ENCODE results near the gene PARM1.

Gene PARM1

GRCh38 chr4:74932832-74933561, at the start of gene PARM1:
PARM1 (plus strand) TSS chr4:74933116; CDS start chr4:74933328, 212 bp downstream.
- DNase-seq (ENCODE audit: low read depth in 2 of 2): peak; percentile 14 to 47

DNA sequence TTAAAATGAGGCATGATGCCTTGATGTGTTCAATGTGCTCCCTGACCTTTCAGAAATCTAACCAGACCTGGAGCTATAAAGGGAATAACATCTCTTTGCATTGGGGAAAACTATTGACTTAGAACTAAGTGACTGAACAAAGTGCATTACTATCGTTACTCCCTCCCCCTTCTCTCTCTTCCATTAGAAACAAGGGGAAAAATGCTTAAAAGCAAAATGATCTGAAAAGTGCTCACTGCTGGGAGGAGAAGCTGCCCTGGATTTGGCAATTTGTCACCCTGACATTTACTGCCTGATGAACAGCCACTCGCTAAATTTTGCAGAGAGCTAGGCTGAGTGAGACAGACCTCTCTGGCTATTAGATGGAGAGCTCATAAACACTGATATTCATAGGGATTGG, 48.6 kb upstream of the PARM1 start:
- DNase-seq (ENCODE audit: low read depth in 2 of 2): no peak

- no peak for DNase-seq (ENCODE audit: low read depth in 2 of 2)
Measured at GRCh38 chr4:74886484-74886883, 46.4 kb upstream of the PARM1 start.

DNA sequence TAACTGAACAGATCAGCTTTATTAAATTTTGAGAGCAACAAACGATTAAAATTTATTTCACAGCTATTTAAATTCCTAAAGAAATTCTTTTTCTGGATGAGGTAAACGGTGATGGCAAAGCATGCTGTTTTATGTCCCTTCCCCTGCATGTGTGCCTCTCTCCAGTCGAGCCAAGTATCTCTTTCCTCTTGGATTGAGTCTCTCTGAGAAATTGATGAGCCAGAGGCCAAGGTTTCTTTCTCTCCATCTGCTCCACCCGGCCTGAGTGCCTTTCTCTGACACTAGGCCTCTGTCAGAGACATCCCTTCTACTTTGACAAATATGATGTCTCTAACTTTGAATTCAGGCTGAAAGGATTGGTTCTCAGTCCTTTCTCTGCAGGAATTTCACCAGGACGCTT, 42.6 kb upstream of the PARM1 start:
- no peak for DNase-seq (ENCODE audit: low read depth in 2 of 2)

DNA sequence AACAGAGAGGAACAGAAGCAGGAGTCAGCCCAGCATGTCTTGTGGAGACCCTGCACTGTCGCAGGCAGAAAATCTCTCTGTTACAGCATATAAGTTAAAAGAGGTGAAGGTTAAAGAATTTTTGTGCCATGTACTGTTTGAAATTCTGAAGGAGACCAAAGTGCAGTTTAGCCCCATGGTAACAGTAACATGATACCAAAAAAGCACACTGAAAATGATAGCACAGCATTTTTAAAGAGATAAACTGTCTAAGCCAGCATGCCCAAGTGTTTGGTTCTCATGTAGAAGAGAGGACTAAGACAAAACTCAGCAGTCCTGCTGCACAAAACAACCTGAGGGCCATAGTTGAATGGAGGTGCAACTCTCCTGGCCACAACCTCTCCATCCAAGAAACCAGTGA, 41.9 kb upstream of the PARM1 start:
- DNase-seq (ENCODE audit: low read depth in 2 of 2): no peak

- DNase-seq (ENCODE audit: low read depth in 2 of 2): no peak
Measured at GRCh38 chr4:74893171-74893570, 39.7 kb upstream of the PARM1 start.

DNA sequence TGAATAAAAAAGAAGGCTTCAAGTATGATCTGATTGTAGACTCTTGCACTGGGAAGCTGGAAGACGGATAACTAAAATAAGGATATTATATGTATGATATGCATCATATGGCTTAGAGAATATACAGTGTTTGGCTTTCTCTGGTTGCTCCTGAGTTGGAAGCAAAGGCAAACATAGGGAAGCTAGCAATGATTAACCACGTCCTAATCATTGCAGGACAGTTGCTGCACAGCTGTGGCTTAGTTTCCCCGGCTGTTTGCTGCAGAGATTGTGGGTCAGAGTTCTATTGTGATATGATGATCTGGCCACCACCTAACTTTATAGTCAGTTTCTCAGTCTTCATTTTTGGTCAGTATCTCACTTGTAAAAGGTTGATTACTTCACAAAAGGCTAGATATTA, 36.3 kb upstream of the PARM1 start:
- DNase-seq (ENCODE audit: low read depth in 2 of 2): no peak

DNA sequence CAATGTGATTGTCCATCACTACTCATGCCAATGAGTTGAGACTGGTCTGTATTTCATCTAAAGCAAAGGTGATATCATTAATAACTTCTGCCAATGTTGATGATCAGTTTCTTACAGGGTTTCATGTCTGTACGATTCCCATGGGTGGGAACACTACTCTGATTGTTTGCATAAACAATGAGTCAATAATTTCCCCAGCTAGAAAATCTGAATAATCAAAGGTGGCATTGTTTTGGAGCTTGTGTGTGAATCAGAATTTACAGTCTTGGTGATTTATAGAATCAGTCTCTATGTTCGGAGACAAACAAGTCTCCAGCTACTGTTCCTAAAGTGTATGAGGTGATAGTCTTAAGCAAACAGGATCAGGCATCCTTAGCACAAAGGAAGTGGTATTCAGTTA, 35.5 kb upstream of the PARM1 start:
- DNase-seq (ENCODE audit: low read depth in 2 of 2): no peak

DNA sequence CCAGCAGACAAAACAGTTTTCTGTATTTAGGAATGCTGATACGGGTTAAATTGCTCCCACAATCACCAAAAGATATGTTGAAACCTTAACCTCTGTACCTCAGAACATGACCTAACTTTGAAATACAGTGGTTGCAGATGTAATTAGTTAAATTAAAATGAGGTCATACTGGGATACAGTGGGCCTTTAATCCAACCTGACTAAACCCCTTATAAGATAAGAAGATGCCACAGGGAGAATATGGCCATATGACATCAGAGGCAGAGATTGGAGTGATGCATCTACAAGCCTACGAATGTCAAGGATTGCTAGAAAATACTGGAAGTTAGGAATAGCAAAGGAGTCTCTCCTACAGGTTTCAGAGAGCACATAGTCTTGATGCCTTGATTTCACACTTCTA, 32.1 kb upstream of the PARM1 start:
- DNase-seq (ENCODE audit: low read depth in 2 of 2): no peak

GRCh38 chr4:74904509-74905065, 28.3 kb upstream of the PARM1 start:
- no peak for DNase-seq (ENCODE audit: low read depth in 2 of 2)

- no peak for DNase-seq (ENCODE audit: low read depth in 2 of 2)
Measured at GRCh38 chr4:74906771-74907170, 26.1 kb upstream of the PARM1 start.

DNA sequence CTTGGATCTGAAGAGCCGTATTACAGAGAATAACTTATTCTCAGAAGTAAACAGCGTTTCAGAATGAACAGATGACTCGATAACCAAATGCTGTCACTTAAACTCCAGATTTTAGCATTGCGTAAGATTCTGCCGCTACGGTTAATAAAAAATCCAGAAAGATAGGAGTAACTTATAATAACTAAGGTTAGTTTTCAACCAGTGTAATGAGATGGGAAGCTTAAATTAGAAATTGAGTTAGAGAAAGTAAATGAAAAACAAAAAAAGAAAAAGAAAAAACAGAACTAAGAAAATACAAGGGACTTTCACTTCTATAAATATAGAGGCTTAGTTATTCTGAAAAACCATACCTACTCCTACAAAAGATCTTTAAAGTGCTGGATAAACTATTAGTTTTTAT, 13.1 kb upstream of the PARM1 start:
- no peak for DNase-seq (ENCODE audit: low read depth in 2 of 2)

GRCh38 chr4:74920704-74921103, 12.2 kb upstream of the PARM1 start:
- no peak for DNase-seq (ENCODE audit: low read depth in 2 of 2)

DNA sequence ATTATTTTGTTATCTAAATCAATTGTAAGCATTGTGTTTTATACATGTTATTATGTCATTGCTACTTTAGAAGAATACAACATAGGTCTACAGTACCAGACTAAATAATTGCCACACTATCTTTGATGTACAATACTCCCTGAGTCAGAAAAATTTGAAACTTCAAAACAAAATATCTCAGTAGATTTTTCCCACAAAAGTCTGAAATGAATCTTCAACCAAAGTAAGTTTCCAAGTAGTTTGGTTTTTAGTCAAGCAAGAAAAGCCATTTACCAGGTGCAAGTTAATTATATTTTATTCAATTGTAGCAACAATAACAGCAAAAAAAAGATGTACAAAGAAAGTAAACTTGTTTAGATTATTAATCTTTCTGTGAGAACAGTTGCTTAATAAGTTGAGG, 11.4 kb upstream of the PARM1 start:
- no peak for DNase-seq (ENCODE audit: low read depth in 2 of 2)

- DNase-seq (ENCODE audit: low read depth in 2 of 2): no peak
Measured at GRCh38 chr4:74926007-74926406, 6.9 kb upstream of the PARM1 start.

- DNase-seq (ENCODE audit: low read depth in 2 of 2): no peak
Measured at GRCh38 chr4:74930162-74930561, 2.8 kb upstream of the PARM1 start.

DNA sequence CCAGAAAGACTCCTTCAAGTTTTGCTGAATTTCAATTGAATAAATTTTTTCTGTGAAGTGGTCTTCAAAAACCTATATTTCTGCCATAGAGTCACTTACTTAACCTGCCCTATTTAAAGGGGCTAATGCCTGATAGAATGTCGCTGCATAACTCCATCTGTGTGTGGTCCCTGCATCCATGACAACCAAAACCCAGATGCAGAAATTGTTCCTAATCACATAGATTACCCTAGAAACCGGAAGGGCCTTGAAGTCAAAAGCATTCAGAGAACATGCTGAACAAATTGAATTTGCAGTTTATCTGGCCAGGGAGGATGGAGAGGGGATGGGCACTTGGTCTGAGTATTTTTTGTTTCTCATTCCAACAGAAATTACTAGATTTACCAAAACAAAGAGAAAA, 1.5 kb upstream of the PARM1 start:
- DNase-seq (ENCODE audit: low read depth in 2 of 2): no peak

DNA sequence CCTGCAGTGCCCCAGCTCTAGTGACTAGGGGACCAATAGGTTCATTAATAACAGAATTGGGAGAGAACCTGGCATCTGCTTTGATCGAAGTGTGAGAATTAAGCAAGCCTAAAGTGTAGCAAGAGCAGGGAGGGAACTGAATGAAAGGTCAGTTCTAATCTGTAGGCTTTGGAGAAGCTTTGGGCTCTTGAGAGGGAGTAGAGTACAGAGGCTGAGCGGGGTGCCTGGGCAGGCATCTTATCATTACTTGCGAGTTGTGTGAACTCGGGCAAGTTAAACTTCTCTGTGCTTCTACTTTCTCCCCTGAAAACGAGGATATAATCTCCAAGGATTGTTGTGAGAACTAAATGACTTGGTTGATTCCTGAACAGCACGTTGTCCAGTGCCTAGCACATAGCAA, 906 bp upstream of the PARM1 start:
- DNase-seq (ENCODE audit: low read depth in 2 of 2): no peak

DNA sequence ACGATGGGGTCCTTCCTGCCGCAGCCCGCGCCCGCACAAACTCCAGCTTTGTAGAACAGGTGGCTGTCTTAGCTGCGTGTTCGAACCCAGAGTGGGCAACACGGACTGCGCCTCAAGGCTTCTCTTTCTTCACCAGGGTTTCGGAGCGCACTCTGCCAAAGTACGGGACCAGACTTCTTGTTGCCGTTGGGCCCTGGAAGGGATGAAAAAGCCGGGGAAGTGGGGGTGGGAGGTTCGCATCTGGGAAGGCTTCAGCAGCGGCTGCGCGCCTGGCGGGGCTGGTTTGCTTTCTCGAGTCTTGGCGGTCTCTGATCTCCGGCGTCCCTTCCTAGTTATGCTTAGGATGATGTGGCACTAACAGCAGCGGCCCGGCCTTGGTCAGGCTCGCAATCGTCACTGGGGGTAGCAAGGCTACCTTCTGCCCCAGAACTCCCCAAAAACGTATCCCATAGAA, 673 bp downstream of the PARM1 start:
- DNase-seq (ENCODE audit: low read depth in 2 of 2): no peak

DNA sequence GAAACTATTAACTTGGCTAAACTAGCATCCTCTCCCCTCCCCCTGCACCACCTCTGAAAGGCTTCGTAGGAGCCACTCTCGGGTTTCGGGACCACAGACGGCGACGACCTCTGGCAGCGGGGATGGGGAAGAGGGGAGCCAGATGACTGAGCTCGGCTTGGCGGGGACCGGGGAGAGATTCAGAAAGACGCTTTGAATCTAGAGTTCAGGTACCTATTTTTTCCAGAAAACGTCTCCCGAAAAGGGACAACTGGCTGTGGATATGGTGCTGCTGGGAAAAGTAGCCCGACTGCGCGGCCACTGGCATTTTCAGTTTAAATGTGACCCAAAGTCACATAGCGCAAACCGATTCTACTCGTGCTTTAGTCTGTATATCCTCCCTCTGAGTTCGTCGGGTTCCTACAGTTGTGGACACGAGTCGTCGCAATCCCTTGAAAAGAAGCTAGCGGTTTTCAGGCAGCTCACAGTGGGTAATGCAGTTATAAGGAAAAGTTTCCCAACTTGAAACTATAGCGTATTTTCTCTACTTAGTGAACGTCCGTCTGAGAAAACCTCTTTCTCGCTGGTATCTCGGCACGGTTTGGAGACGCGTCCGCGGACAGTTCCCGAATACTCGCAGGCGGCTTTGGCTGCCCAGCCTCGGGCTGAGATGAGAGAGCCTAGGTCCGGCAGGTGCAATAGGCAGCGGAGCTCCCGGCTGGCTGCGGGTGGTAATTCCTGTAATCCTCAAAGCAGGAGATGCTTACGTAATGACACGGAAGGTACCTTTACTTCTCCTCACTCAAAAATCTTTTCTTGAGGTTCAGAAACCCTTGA, 1.3 kb downstream of the PARM1 start:
- no peak for DNase-seq (ENCODE audit: low read depth in 2 of 2)

DNA sequence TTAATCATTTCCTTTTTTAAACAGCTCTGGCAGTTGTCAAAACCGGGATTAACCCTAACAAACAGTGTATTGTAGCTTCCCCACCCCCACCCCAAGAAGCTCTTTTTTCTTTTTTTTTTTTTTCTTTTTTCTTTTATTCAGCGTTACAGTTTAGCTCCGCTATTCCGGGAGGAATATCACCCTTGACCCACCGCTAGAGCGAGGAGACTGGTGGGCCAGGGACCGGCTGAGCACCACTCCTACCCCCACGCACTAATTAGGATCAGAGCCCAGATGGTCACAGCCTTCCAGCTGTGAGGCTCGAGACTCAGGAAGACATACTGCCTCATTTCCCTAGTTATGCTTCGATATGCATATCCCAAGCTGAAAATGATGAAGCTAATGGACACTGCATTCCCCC, 2.0 kb downstream of the PARM1 start:
- DNase-seq (ENCODE audit: low read depth in 2 of 2): no peak

- no peak for DNase-seq (ENCODE audit: low read depth in 2 of 2)
Measured at GRCh38 chr4:74941123-74941522, 8.2 kb downstream of the PARM1 start.
